NCI-H1694 (cell line): Measurements from ENCODE around the gene AKR1E2.

Source experiments
- DNase-seq: peaks from one replicate; lab custom pipeline; 2025; lab: John Stamatoyannopoulos, UW

AKR1E2 gene

GRCh38 chr10:4825868-4826791, at the start of gene AKR1E2:
Gene AKR1E2 (plus strand): TSS chr10:4826207. CDS start chr10:4826325, 118 bp downstream.
- no peak for DNase-seq

DNA sequence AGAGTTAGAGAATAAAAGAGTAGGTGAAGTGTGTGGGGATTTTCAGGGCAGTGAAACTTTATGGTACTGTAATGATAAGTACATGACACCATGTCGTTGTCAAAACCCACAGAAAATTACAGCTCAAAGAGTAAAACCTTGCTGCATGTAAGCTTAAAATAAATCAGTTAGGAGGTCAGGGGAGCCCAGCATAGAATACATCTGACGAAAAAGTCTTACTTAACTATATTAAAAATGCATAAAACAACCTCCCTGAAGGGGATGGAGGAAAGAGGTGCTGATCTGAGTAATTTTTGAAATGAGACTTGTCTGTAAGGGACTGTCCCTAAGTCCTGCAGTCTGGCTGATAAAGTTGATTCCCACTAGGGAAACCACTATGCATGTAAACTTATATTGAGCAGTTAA, 49.8 kb upstream of the AKR1E2 start:
- no peak for DNase-seq

- DNase-seq, result no peak
Observed at GRCh38 chr10:4778761-4779160, 47.2 kb upstream of the AKR1E2 start.

GRCh38 chr10:4780091-4780490, 45.9 kb upstream of the AKR1E2 start:
- DNase-seq, result no peak

GRCh38 chr10:4780782-4781181, 45.2 kb upstream of the AKR1E2 start:
- no peak for DNase-seq

- DNase-seq, result no peak
Observed at GRCh38 chr10:4781955-4782354, 44.1 kb upstream of the AKR1E2 start.

- no peak for DNase-seq
Observed at GRCh38 chr10:4784667-4785333, 41.2 kb upstream of the AKR1E2 start.

DNA sequence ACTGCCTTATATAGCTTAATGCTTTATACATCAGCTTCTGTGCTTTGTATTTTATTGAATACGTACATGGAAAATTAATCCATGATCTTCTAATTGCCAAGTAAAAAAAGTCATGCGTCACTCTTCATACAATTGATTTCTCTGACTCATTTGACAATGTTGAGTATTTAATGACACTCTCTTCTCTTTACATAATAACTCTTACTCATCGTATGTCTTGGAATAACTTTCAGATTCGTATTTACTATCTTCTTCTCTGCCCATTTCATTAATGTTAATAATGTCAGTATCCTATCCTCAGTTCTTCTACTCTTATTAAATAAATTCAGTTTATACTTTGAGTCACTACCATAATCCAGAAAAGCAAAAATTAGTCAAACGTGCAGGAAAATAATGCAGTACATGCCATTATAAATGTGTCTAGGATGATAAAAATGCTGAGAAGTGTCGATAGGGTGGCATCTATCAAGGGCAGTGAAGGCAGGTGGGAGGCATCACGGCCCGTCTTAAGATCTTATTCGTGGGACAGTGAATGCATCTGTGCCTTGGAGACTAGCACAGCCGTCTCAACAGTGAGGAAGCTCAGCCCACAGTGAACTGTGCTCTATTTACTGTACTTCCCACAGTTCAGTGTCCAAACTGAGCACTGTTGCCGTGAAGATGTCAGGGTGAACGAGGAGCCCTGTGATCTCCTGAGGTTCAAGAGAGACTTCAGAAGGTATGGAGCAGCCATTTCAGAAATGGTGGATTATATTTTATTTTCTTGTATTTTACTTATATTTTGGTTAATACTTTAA, 39.8 kb upstream of the AKR1E2 start:
- DNase-seq, result no peak

DNA sequence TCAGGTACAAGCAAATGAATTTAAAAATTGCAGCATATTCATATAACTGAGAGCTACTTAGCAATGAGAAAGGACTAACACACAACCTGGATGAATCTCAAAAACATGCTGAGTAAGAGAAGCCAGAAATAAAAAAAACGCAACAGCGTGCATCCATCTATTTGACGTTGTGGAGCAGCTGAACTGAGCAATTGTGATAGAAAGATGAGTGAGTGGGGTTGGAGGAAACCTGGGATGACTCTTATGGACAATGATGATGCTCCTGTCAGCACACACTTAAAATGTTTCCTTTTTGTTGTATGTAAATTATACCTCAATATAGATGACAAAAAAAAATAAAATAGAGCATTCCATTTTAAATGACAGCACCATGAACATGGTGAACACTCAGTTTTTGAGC, 36.0 kb upstream of the AKR1E2 start:
- no peak for DNase-seq

DNA sequence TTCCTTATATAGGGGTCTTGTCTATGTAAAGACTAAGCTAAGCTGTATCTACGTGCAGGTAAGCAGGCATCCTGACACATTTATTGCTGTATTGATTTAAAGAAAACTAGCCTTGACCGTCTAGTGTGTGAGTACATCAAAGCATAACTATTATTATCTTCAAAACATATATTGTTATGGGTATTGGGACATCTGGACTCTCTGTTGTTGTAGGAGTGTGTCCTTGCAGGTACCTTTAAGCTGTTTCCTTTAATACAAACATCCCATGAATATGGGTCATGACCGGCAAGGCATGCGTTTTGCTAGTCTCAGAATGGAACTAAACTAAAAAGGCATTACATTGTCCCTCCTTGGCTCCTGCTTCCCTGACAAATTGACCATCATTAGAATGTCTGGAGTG, 35.1 kb upstream of the AKR1E2 start:
- no peak for DNase-seq

GRCh38 chr10:4792381-4792780, 33.6 kb upstream of the AKR1E2 start:
- DNase-seq, result no peak

GRCh38 chr10:4801405-4801804, 24.6 kb upstream of the AKR1E2 start:
- no peak for DNase-seq

GRCh38 chr10:4802711-4803487, 23.1 kb upstream of the AKR1E2 start:
- no peak for DNase-seq

DNA sequence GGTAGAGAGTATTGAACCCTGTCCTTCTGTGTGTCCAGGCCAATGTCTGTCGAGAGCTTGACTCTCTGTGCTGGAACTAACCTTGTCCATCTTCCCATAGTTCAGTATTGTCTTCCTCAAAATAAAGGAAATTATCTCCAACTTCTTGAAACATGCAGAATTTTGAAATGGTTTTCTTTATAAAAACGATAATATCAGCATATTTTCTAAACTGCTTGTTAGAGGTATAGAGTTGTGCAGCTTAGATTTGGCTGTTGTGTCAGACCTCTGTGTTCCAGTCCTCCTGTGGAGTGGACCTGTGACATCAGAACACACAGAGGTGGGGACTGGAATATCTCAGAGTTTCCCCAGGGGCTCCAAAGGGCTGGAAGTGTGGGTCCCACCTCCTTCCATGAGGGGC, 22.2 kb upstream of the AKR1E2 start:
- no peak for DNase-seq

- DNase-seq, result no peak
Observed at GRCh38 chr10:4804465-4804864, 21.5 kb upstream of the AKR1E2 start.

- DNase-seq, result no peak
Observed at GRCh38 chr10:4806534-4806933, 19.5 kb upstream of the AKR1E2 start.

- DNase-seq, result no peak
Observed at GRCh38 chr10:4807761-4808507, 18.1 kb upstream of the AKR1E2 start.

GRCh38 chr10:4809156-4809555, 16.9 kb upstream of the AKR1E2 start:
- DNase-seq, result no peak

DNA sequence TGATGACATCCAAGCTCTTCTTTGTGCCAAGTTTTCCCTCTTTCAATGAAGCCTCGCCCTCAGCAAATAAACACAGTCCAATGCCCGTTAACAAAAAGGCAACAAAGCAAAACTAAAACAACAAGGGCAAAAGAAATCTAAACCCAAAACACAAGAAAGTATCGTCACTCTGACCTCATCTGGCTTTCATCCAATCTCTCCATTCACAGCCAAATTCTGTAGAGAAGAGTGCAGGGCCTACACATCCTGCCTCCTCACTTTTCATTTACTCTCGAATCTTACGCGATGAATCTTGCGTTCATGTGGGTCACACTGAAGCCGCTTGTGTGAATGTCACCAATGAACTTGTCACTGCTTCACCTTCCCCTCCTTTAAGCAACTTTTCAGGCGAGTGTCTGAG, 15.9 kb upstream of the AKR1E2 start:
- no peak for DNase-seq

DNA sequence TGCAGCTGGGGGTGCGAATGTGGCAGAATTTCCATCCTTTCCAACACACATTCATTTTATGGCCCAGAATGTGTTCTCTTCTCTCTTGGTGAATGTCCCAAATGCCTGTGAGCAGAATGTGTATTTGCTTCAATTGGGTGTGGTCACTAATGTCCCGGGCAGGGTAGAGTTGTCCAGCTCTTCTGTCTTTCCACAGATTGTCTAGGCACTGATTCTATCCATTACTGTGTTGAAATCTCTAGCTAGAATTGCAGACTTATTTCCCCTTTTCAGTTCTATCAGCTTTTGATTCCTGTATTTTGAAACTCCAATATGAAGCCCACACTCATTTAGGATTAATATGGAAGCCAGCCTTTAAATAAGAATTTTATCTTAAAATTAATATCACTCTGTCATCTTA, 14.0 kb upstream of the AKR1E2 start:
- no peak for DNase-seq

- no peak for DNase-seq
Observed at GRCh38 chr10:4813023-4813422, 13.0 kb upstream of the AKR1E2 start.
